ENCODE measurements around the gene EPHB1.
"Not testable (repeated sequence)": the region's sequence is repeated elsewhere in the genome, so short reads cannot be mapped to it uniquely, and the experiment has no call there.

The EPHB1 gene

GRCh38 chr3:135232226-135232625 is 437.2 kb downstream of the EPHB1 start:
- no peak overlapping the region for H4K8ac ChIP-seq (ENCODE audit: low read length)
- no peak for DNase-seq
- H2BK120ac ChIP-seq (ENCODE audit: low read depth, low read length), result no peak overlapping the region
- no peak overlapping the region for H2AFZ ChIP-seq (ENCODE audit: low read depth, low read length)
- H3K79me1 ChIP-seq (replicated peaks; ENCODE audit: low read length, poor library complexity, severe bottlenecking), result no peaks in the 10 kb centered on the region
- H3K4ac ChIP-seq (ENCODE audit: low read depth in 1 of 2, low read length in 2 of 2), result no peak overlapping the region
- no peak overlapping the region for H3K4me3 ChIP-seq (ENCODE audit: insufficient read depth in 1 of 2, low read depth in 1 of 2, low read length in 2 of 2)
- H3K9me3 ChIP-seq (ENCODE audit: control insufficient read depth, low read length), result no peaks in the 10 kb centered on the region
- H3K36me3 ChIP-seq (ENCODE audit: control insufficient read depth in 1 of 2, insufficient read depth in 2 of 2, low read depth in 1 of 2, low read length in 2 of 2), result no peaks in the 10 kb centered on the region
- no peak overlapping the region for H3K9ac ChIP-seq (ENCODE audit: low read length)
- H2BK12ac ChIP-seq (ENCODE audit: low read length in 2 of 2), result no peak overlapping the region
- H2AK5ac ChIP-seq (ENCODE audit: low read length, severe bottlenecking), result no peak overlapping the region
- H3K27ac ChIP-seq (ENCODE audit: low read length, poor library complexity, severe bottlenecking), result no peak overlapping the region
- no peak overlapping the region for H4K91ac ChIP-seq (ENCODE audit: low read length)
- H2BK5ac ChIP-seq (ENCODE audit: low read depth, low read length, poor library complexity, severe bottlenecking), result no peak overlapping the region
- H2BK15ac ChIP-seq (ENCODE audit: low read depth, poor library complexity, severe bottlenecking), result no peak overlapping the region
- no peak overlapping the region for H3K23ac ChIP-seq (ENCODE audit: low read length in 2 of 2)
- WGBS, result 51% methylated on average over 2 of the region's 2 CpGs
- H3K14ac ChIP-seq (ENCODE audit: low read length in 2 of 2), result no peak overlapping the region
- H3K4me1 ChIP-seq (ENCODE audit: control insufficient read depth, insufficient read depth, low read depth, low read length), result no peaks in the 10 kb centered on the region
- no peak overlapping the region for H3K18ac ChIP-seq (ENCODE audit: low read depth in 1 of 2, low read length in 2 of 2)
- no peak overlapping the region for H3K4me2 ChIP-seq (ENCODE audit: low read length, poor library complexity, severe bottlenecking)
- H3K27me3 ChIP-seq (ENCODE audit: control insufficient read depth in 1 of 2, insufficient read depth in 1 of 2, low read length in 2 of 2), result no peaks in the 10 kb centered on the region

- H3K27me3 ChIP-seq (ENCODE audit: control insufficient read depth in 1 of 2, insufficient read depth in 1 of 2, low read length in 2 of 2); H2AFZ ChIP-seq (ENCODE audit: low read depth, low read length); H2BK12ac ChIP-seq (ENCODE audit: low read length in 2 of 2); H3K4me2 ChIP-seq (ENCODE audit: low read length, poor library complexity, severe bottlenecking); H3K4me1 ChIP-seq (ENCODE audit: control insufficient read depth, insufficient read depth, low read depth, low read length); H3K36me3 ChIP-seq (ENCODE audit: control insufficient read depth in 1 of 2, insufficient read depth in 2 of 2, low read depth in 1 of 2, low read length in 2 of 2); H3K23ac ChIP-seq (ENCODE audit: low read length in 2 of 2); H3K9ac ChIP-seq (ENCODE audit: low read length); H4K91ac ChIP-seq (ENCODE audit: low read length); H3K18ac ChIP-seq (ENCODE audit: low read depth in 1 of 2, low read length in 2 of 2); H3K9me3 ChIP-seq (ENCODE audit: control insufficient read depth, low read length); DNase-seq; H2BK120ac ChIP-seq (ENCODE audit: low read depth, low read length); H3K4ac ChIP-seq (ENCODE audit: low read depth in 1 of 2, low read length in 2 of 2); H3K4me3 ChIP-seq (ENCODE audit: insufficient read depth in 1 of 2, low read depth in 1 of 2, low read length in 2 of 2); H3K14ac ChIP-seq (ENCODE audit: low read length in 2 of 2); H2AK5ac ChIP-seq (ENCODE audit: low read length, severe bottlenecking); H2BK15ac ChIP-seq (ENCODE audit: low read depth, poor library complexity, severe bottlenecking); H3K79me1 ChIP-seq (replicated peaks; ENCODE audit: low read length, poor library complexity, severe bottlenecking); H4K8ac ChIP-seq (ENCODE audit: low read length); H2BK5ac ChIP-seq (ENCODE audit: low read depth, low read length, poor library complexity, severe bottlenecking); H3K27ac ChIP-seq (ENCODE audit: low read length, poor library complexity, severe bottlenecking): not testable (repeated sequence)
- 64% methylated on average over 3 of the region's 3 CpGs for WGBS
Measured at GRCh38 chr3:135233476-135233875, 438.4 kb downstream of the EPHB1 start.

- no peak overlapping the region for H3K4me3 ChIP-seq (ENCODE audit: insufficient read depth in 1 of 2, low read depth in 1 of 2, low read length in 2 of 2)
- H2AFZ ChIP-seq (ENCODE audit: low read depth, low read length), result no peak overlapping the region
- DNase-seq, result no peak
- no peak overlapping the region for H3K14ac ChIP-seq (ENCODE audit: low read length in 2 of 2)
- H3K27ac ChIP-seq (ENCODE audit: low read length, poor library complexity, severe bottlenecking), result no peak overlapping the region
- no peak overlapping the region for H4K8ac ChIP-seq (ENCODE audit: low read length)
- H3K18ac ChIP-seq (ENCODE audit: low read depth in 1 of 2, low read length in 2 of 2), result no peak overlapping the region
- H3K4me1 ChIP-seq (ENCODE audit: control insufficient read depth, insufficient read depth, low read depth, low read length), result no peaks in the 10 kb centered on the region
- no peak overlapping the region for H2BK15ac ChIP-seq (ENCODE audit: low read depth, poor library complexity, severe bottlenecking)
- no peak overlapping the region for H2BK12ac ChIP-seq (ENCODE audit: low read length in 2 of 2)
- H2BK5ac ChIP-seq (ENCODE audit: low read depth, low read length, poor library complexity, severe bottlenecking), result no peak overlapping the region
- no peak overlapping the region for H3K9ac ChIP-seq (ENCODE audit: low read length)
- no peaks in the 10 kb centered on the region for H3K36me3 ChIP-seq (ENCODE audit: control insufficient read depth in 1 of 2, insufficient read depth in 2 of 2, low read depth in 1 of 2, low read length in 2 of 2)
- no peaks in the 10 kb centered on the region for H3K79me1 ChIP-seq (replicated peaks; ENCODE audit: low read length, poor library complexity, severe bottlenecking)
- H4K91ac ChIP-seq (ENCODE audit: low read length), result no peak overlapping the region
- no peak overlapping the region for H3K4me2 ChIP-seq (ENCODE audit: low read length, poor library complexity, severe bottlenecking)
- H3K9me3 ChIP-seq (ENCODE audit: control insufficient read depth, low read length), result no peaks in the 10 kb centered on the region
- no peak overlapping the region for H2BK120ac ChIP-seq (ENCODE audit: low read depth, low read length)
- 77% methylated on average over 5 of the region's 5 CpGs for WGBS
- no peak overlapping the region for H3K4ac ChIP-seq (ENCODE audit: low read depth in 1 of 2, low read length in 2 of 2)
- no peaks in the 10 kb centered on the region for H3K27me3 ChIP-seq (ENCODE audit: control insufficient read depth in 1 of 2, insufficient read depth in 1 of 2, low read length in 2 of 2)
- H3K23ac ChIP-seq (ENCODE audit: low read length in 2 of 2), result no peak overlapping the region
- no peak overlapping the region for H2AK5ac ChIP-seq (ENCODE audit: low read length, severe bottlenecking)
Measured at GRCh38 chr3:135235541-135235940, 440.5 kb downstream of the EPHB1 start.

- Histone ChIP-seq H3K18ac (ENCODE audit: low read depth in 1 of 2, low read length in 2 of 2) (no peak overlapping the region), H2AFZ (ENCODE audit: low read depth, low read length) (no peak overlapping the region), H3K14ac (ENCODE audit: low read length in 2 of 2) (no peak overlapping the region), H3K79me1 (replicated peaks; ENCODE audit: low read length, poor library complexity, severe bottlenecking) (no peaks in the 10 kb centered on the region), H3K9me3 (ENCODE audit: control insufficient read depth, low read length) (no peaks in the 10 kb centered on the region), H3K36me3 (ENCODE audit: control insufficient read depth in 1 of 2, insufficient read depth in 2 of 2, low read depth in 1 of 2, low read length in 2 of 2) (no peaks in the 10 kb centered on the region), H2AK5ac (ENCODE audit: low read length, severe bottlenecking) (no peak overlapping the region), H3K4ac (ENCODE audit: low read depth in 1 of 2, low read length in 2 of 2) (no peak overlapping the region), H2BK12ac (ENCODE audit: low read length in 2 of 2) (no peak overlapping the region), H2BK5ac (ENCODE audit: low read depth, low read length, poor library complexity, severe bottlenecking) (no peak overlapping the region), H3K27me3 (ENCODE audit: control insufficient read depth in 1 of 2, insufficient read depth in 1 of 2, low read length in 2 of 2) (no peaks in the 10 kb centered on the region), H2BK15ac (ENCODE audit: low read depth, poor library complexity, severe bottlenecking) (no peak overlapping the region), H3K4me2 (ENCODE audit: low read length, poor library complexity, severe bottlenecking) (no peak overlapping the region), H3K9ac (ENCODE audit: low read length) (no peak overlapping the region), H4K8ac (ENCODE audit: low read length) (no peak overlapping the region), H2BK120ac (ENCODE audit: low read depth, low read length) (no peak overlapping the region), H3K4me1 (ENCODE audit: control insufficient read depth, insufficient read depth, low read depth, low read length) (no peaks in the 10 kb centered on the region), H3K23ac (ENCODE audit: low read length in 2 of 2) (no peak overlapping the region), H3K27ac (ENCODE audit: low read length, poor library complexity, severe bottlenecking) (no peak overlapping the region), H3K4me3 (ENCODE audit: insufficient read depth in 1 of 2, low read depth in 1 of 2, low read length in 2 of 2) (no peak overlapping the region), H4K91ac (ENCODE audit: low read length) (no peak overlapping the region)
- 42% methylated on average over 3 of the region's 3 CpGs for WGBS
- no peak for DNase-seq
Measured at GRCh38 chr3:135237371-135238143, 442.5 kb downstream of the EPHB1 start.
